ENCODE results near the gene SLC37A1.

Gene SLC37A1

GRCh38 chr21:42621819-42622177 lies 108.1 kb downstream of the SLC37A1 start:
- DNase-seq (ENCODE audit: low read depth): no peak
- H3K4me3 ChIP-seq (ENCODE audit: low read depth, low read length): no peak overlapping the region
- TF ChIP-seq, protein P1, sequence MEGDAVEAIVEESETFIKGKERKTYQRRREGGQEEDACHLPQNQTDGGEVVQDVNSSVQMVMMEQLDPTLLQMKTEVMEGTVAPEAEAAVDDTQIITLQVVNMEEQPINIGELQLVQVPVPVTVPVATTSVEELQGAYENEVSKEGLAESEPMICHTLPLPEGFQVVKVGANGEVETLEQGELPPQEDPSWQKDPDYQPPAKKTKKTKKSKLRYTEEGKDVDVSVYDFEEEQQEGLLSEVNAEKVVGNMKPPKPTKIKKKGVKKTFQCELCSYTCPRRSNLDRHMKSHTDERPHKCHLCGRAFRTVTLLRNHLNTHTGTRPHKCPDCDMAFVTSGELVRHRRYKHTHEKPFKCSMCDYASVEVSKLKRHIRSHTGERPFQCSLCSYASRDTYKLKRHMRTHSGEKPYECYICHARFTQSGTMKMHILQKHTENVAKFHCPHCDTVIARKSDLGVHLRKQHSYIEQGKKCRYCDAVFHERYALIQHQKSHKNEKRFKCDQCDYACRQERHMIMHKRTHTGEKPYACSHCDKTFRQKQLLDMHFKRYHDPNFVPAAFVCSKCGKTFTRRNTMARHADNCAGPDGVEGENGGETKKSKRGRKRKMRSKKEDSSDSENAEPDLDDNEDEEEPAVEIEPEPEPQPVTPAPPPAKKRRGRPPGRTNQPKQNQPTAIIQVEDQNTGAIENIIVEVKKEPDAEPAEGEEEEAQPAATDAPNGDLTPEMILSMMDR (IDR thresholded peaks at IDR 0.05; ENCODE audit: insufficient read depth, low read depth, low read length, missing control alignments): no peak

DNA sequence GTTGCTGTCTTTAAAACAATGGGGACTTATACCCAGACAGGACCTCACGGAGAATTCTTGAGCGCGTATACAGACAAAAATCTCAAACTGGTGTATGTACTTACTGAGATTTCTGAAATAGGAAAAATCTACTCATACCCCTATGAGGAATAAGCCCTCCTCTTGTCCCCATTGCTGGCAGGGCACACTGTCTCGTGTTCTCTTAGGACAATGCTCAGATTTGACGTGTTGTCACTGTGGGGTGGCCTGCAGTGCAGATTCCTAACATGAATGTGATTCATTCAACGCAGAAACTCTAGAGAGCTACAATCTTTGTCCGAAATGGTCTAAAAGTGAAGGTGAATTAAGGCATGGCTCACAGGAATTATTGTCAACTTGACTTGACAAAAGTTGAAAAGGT lies 108.6 kb downstream of the SLC37A1 start:
- no peak for DNase-seq (ENCODE audit: low read depth)
- TF ChIP-seq, protein P1 (IDR thresholded peaks at IDR 0.05; ENCODE audit: insufficient read depth, low read depth, low read length, missing control alignments): no peak
- H3K4me3 ChIP-seq (ENCODE audit: low read depth, low read length): no peak overlapping the region

GRCh38 chr21:42623694-42624093 lies 110.0 kb downstream of the SLC37A1 start:
- DNase-seq (ENCODE audit: low read depth): no peak
- TF ChIP-seq, protein P1 (IDR thresholded peaks at IDR 0.05; ENCODE audit: insufficient read depth, low read depth, low read length, missing control alignments): no peak
- no peak overlapping the region for H3K4me3 ChIP-seq (ENCODE audit: low read depth, low read length)

- TF ChIP-seq, protein P1 (IDR thresholded peaks at IDR 0.05; ENCODE audit: insufficient read depth, low read depth, low read length, missing control alignments): no peak
- DNase-seq (ENCODE audit: low read depth): no peak
- H3K4me3 ChIP-seq (ENCODE audit: low read depth, low read length): no peak overlapping the region
Observed at GRCh38 chr21:42624095-42624790, 110.6 kb downstream of the SLC37A1 start.

- DNase-seq (ENCODE audit: low read depth): no peak
- no peak overlapping the region for H3K4me3 ChIP-seq (ENCODE audit: low read depth, low read length)
- TF ChIP-seq, protein P1 (IDR thresholded peaks at IDR 0.05; ENCODE audit: insufficient read depth, low read depth, low read length, missing control alignments): no peak
Observed at GRCh38 chr21:42624936-42625335, 111.3 kb downstream of the SLC37A1 start.

- TF ChIP-seq, protein P1 (IDR thresholded peaks at IDR 0.05; ENCODE audit: insufficient read depth, low read depth, low read length, missing control alignments): no peak
- no peak overlapping the region for H3K4me3 ChIP-seq (ENCODE audit: low read depth, low read length)
- DNase-seq (ENCODE audit: low read depth): no peak
Observed at GRCh38 chr21:42626171-42626570, 112.5 kb downstream of the SLC37A1 start.

All from GM12865 (cell line).